DND-41 (cell line): ENCODE data around the gene NUDT7.

Experiments used
- ATAC-seq: fragments of 200-7000 bp; cut with Tn5 transposase; 3 replicates; pipeline ENCODE4 v1.9.1; 2021; ENCODE audit warnings: low read depth; ENCODE audit not compliant: insufficient read depth
- DNase-seq: peaks from one replicate; pipeline ENCODE4 v3.0.0-alpha.2; 2020
- H2AFZ ChIP-seq: 2 replicates; pipeline ENCODE4 v1.6.0; 2012; ENCODE audit warnings: low read depth, low read length
- H3K27ac ChIP-seq: 2 replicates; pipeline ENCODE4 v1.5.1; 2012; ENCODE audit warnings: low read length, inconsistent platforms
- H3K27me3 ChIP-seq: fragments of 200-600 bp; sonication (generic); 2 replicates; pipeline ENCODE4 v1.6.0; 2012; ENCODE audit warnings: low read length, mild to moderate bottlenecking, inconsistent platforms; ENCODE audit not compliant: insufficient read depth, poor library complexity
- H3K36me3 ChIP-seq: 2 replicates; pipeline ENCODE4 v1.5.1; 2012; ENCODE audit warnings: low read length, inconsistent platforms; ENCODE audit not compliant: insufficient read depth
- H3K4me1 ChIP-seq: 2 replicates; pipeline ENCODE4 v1.5.1; 2012; ENCODE audit warnings: mild to moderate bottlenecking, low read length; ENCODE audit not compliant: insufficient read depth
- H3K4me2 ChIP-seq: 2 replicates; pipeline ENCODE4 v1.6.0; 2012; ENCODE audit warnings: mild to moderate bottlenecking, moderate library complexity, low read length, inconsistent platforms; ENCODE audit not compliant: insufficient read depth
- H3K4me3 ChIP-seq, 2 experiments: fragments of 200-600 bp in 1 of 2; shearing (Covaris generic) in 1 of 2; 2 replicates each; pipeline ENCODE4 v1.5.1; 2012 to 2016; ENCODE audit warnings: inconsistent platforms in 2 of 2, low read length in 2 of 2, mild to moderate bottlenecking in 2 of 2, low read depth in 1 of 2, moderate library complexity in 1 of 2
- H3K79me2 ChIP-seq: 2 replicates; pipeline ENCODE4 v1.6.0; 2012; ENCODE audit warnings: low read length, inconsistent platforms; ENCODE audit not compliant: insufficient read depth
- H3K9ac ChIP-seq: 2 replicates; pipeline ENCODE4 v1.6.0; 2012; ENCODE audit warnings: low read depth, mild to moderate bottlenecking, inconsistent platforms, low read length, moderate library complexity
- H3K9me3 ChIP-seq: 2 replicates; pipeline ENCODE4 v1.5.1; 2012; ENCODE audit warnings: low read length, moderate library complexity, mild to moderate bottlenecking, inconsistent platforms; ENCODE audit not compliant: insufficient read depth, severe bottlenecking
- H4K20me1 ChIP-seq: 2 replicates; pipeline ENCODE4 v1.6.0; 2012; ENCODE audit warnings: low read length; ENCODE audit not compliant: insufficient read depth
- CTCF ChIP-seq: IDR thresholded peaks from 2 replicates; pipeline ENCODE4 v1.5.1; 2012; ENCODE audit warnings: borderline replicate concordance, low read length, moderate library complexity, mild to moderate bottlenecking; ENCODE audit not compliant: poor library complexity, severe bottlenecking; ENCODE audit errors: extremely low read depth
- EZH2 ChIP-seq: IDR thresholded peaks from 3 replicates; pipeline ENCODE4 v1.6.1; 2012; ENCODE audit warnings: borderline replicate concordance, low read depth, mild to moderate bottlenecking, moderate library complexity, low read length, inconsistent platforms; ENCODE audit not compliant: severe bottlenecking

Gene NUDT7

DNA sequence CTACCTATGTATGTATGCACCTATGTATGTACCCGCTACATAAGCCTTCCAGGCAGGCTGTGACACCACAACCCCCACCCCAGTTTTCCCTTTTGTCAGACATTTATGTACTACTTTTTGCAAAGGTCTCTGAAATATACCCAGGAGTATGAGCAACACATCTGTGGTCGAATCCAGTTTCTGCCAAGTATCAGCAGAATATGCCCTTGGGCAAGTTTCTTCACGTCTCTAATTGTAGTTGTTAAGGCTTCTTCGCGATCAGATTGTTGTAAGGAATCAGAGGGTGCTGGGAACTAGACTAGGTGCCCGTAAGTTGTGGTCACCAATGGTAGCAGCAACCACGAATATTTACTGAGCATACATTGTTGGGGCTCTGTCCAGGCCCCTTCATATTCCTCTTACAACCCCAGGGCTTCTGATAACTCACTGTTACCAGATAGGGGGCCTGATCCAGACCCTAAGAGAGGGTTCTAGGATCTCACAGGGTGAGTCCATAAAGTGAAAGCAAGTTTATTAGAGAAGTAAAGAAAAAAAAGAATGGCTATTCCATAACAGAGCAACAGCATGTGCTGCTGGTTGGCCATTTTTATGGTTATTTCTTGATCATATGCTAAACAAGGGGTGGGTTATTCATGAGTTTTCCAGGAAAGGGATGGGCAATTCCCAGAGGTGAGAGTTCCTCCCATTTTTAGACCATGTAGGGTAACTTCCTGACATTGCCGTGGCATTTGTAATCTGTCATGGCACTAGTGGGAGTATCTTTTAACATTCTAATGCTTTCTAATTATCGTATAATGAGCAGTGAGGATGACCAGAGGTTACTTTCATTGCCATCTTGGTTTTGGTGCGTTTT is 16.6 kb downstream of the NUDT7 start:
- no peak for DNase-seq
- Histone ChIP-seq H3K79me2 (no peaks in the 10 kb centered on the region), H2AFZ (no peak overlapping the region), H3K4me2 (no peak overlapping the region), H3K4me1 (no peaks in the 10 kb centered on the region), H3K27me3 (no peaks in the 10 kb centered on the region), H3K9ac (no peak overlapping the region), H3K4me3 (no peak overlapping the region), H3K36me3 (no peaks in the 10 kb centered on the region), H3K27ac (no peak overlapping the region), H3K9me3 (no peaks in the 10 kb centered on the region), H4K20me1 (no peaks in the 10 kb centered on the region)
- ATAC-seq: no peak
- TF ChIP-seq CTCF (no peak), EZH2 (no peak)

DNA sequence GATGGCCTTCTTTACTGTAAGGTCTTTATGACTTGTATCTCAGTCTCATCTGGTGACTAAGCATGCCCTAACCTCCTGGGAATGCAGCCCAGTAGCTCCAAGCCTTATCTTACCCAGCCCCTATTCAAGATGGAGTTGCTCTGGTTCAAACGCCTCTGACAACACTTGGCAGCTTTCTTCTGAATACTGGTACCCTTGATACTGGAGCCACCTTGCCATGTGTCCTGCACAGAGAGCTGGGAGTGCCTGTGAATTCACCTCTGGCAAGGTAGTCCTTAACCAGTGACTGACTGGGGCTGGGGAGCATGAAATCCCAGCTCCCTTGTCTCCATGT is 17.2 kb downstream of the NUDT7 start:
- Histone ChIP-seq H3K36me3 (no peaks in the 10 kb centered on the region), H3K4me1 (no peaks in the 10 kb centered on the region), H3K9ac (no peak overlapping the region), H3K27ac (no peak overlapping the region), H3K27me3 (no peaks in the 10 kb centered on the region), H3K9me3 (no peaks in the 10 kb centered on the region), H3K79me2 (no peaks in the 10 kb centered on the region), H4K20me1 (no peaks in the 10 kb centered on the region), H2AFZ (no peak overlapping the region), H3K4me2 (no peak overlapping the region), H3K4me3 (no peak overlapping the region)
- DNase-seq: no peak
- no peak for ATAC-seq
- TF ChIP-seq EZH2 (no peak), CTCF (no peak)

DNA sequence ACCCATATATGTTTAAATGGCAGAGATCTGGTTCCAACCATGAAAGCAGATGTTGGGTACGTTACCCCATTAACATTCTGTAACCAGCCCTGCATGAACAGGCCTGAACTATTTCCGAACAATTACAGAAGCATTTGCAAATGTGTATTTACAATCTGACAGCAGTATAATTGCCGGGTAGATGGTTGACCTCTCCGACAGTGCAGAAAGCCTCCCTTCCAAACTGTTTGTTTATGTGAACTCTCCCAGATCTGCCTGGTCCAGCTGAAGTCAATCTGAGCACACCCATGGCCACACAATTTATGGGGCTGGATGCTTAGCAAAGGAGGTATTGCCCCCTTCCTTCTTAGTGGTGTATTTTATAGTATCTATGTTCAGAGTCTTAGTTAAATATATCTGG is 21.8 kb downstream of the NUDT7 start:
- Histone ChIP-seq H3K27me3 (peaks cover 9% of the 10 kb centered on the region), H3K9ac (no peak overlapping the region), H3K4me3 (no peak overlapping the region), H2AFZ (no peak overlapping the region), H3K27ac (no peak overlapping the region), H3K36me3 (no peaks in the 10 kb centered on the region), H3K4me1 (no peaks in the 10 kb centered on the region), H3K4me2 (no peak overlapping the region), H4K20me1 (no peaks in the 10 kb centered on the region), H3K9me3 (no peaks in the 10 kb centered on the region), H3K79me2 (no peaks in the 10 kb centered on the region)
- ATAC-seq (no peak), DNase-seq (no peak)
- TF ChIP-seq CTCF (no peak), EZH2 (no peak)

DNA sequence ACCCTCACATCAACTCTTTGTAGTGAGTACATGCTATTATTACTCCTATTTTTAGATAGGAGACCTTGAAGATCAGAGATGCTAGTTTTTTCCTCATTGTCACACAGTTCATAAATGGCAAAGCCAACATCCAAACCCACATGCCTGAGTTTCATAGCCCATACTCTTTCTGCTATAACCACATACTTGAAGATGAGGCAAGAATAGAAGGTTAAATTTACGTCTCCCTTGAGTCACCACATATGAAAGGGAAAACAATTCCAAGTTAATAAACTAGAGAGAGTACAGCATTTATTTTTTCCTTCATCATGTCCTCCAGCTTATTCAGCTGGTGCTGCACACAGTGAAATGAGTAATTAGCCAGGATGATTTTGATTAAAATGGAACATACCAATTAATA is 23.7 kb downstream of the NUDT7 start:
- Histone ChIP-seq H3K36me3 (no peaks in the 10 kb centered on the region), H2AFZ (no peak overlapping the region), H3K27me3 (peaks cover 14% of the 10 kb centered on the region), H3K4me1 (no peaks in the 10 kb centered on the region), H3K27ac (no peak overlapping the region), H4K20me1 (no peaks in the 10 kb centered on the region), H3K9me3 (no peaks in the 10 kb centered on the region), H3K79me2 (no peaks in the 10 kb centered on the region), H3K4me2 (no peak overlapping the region), H3K9ac (no peak overlapping the region), H3K4me3 (no peak overlapping the region)
- TF ChIP-seq CTCF (no peak), EZH2 (no peak)
- ATAC-seq: no peak
- no peak for DNase-seq
